Epithelial cell of proximal tubule (primary cell): ENCODE measurements around the gene SLAMF9. TPM values are rescaled to one million over a fixed set of nuclear protein-coding genes. Genes with fewer than 3 reads are reported as not detected.
"Not testable (repeated sequence)": the region's sequence is repeated elsewhere in the genome, so short reads cannot be mapped to it uniquely, and the experiment has no call there.

ENCODE experiments used
- DNase-seq: peaks from one replicate; pipeline ENCODE4 v3.0.0-alpha.2; 2011; ENCODE audit warnings: low read depth
- H3K4me3 ChIP-seq: 2 replicates; pipeline ENCODE4 v1.5.1; 2011; ENCODE audit warnings: low read depth, mild to moderate bottlenecking, low read length
- CTCF ChIP-seq: conservative IDR thresholded peaks from 2 replicates; pipeline ENCODE4 v1.5.1; 2012; ENCODE audit warnings: low read depth, mild to moderate bottlenecking, low read length
- total RNA-seq: library from RNA; depleted of rRNA; stranded (reverse); fragments of >200 nt; gene quantifications from 2 replicates; pipeline ENCODE4 v1.2.3, GENCODE V29; 2015

SLAMF9 gene
- total RNA-seq, 1 donor from 2014 or later = not detected

- no peak for TF ChIP-seq CTCF
- no peak for DNase-seq
- H3K4me3 ChIP-seq = no peak overlapping the region
Measured at GRCh38 chr1:159911326-159912070, 42.5 kb downstream of the SLAMF9 start.

DNA sequence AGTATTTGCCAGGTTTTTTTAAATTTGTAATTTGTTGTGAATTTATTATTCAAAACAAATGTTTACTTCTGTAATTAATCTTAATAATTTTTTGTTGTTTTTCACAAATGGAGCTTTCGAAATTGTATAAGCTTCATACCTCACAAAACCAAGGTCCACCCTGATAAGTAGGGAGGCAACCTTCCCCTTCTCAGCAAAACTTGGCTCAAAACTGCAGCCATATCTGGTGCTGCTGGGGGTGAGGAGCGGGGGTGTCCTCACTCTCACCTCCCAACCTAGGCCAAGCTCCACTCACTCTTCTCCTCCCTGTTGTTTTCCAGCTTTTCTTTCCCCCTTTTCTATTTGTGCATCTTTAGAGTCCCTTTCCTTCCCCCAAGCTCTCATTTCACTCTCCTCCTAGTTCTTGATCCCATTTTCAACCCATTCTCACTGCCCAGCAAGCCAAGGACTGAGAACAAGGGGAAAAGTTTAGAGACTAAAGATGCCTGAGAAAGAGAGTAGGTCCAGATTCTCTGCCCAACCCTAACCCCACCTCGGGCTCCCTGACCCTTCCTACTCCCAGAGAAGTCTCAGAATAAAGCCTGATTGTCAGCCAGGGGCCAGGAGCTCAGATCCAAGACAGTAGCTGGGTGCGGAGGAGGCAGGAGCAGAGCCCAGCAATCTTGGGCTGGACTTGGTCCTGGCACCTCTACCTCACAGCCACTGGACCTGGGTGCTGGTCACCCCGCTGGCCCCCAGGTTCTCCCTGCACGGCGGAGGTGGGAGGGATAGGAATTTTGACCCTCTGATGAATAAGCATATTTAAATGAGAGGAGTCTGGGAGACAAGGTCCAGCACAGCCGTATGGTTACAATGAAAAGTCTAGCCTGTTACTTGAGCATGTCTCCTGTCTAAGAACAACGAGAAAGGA, 45.8 kb downstream of the SLAMF9 start:
- no peak overlapping the region for H3K4me3 ChIP-seq
- no peak for TF ChIP-seq CTCF
- no peak for DNase-seq

GRCh38 chr1:159906960-159907359, 47.1 kb downstream of the SLAMF9 start:
- TF ChIP-seq CTCF = no peak
- no peak for DNase-seq
- no peak overlapping the region for H3K4me3 ChIP-seq

DNA sequence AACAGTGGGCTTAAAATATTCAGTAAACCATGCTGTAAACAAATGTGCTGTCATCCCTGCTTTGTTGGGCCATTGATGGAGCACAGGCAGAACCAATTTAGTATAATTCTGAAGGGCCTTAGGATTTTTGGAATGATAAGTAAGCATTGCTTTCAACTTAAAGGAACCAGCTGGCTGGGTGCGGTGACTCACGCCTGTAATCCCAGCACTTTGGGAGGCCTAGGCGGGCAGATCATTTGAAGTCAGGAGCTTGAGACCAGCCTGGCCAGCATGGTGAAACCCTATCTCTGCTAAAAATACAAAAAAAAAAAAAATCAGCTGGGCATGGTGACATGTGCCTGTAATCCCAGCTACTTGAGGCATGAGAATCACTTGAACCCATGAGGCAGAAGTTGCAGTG, 50.0 kb downstream of the SLAMF9 start:
- not testable (repeated sequence) for H3K4me3 ChIP-seq, DNase-seq

DNA sequence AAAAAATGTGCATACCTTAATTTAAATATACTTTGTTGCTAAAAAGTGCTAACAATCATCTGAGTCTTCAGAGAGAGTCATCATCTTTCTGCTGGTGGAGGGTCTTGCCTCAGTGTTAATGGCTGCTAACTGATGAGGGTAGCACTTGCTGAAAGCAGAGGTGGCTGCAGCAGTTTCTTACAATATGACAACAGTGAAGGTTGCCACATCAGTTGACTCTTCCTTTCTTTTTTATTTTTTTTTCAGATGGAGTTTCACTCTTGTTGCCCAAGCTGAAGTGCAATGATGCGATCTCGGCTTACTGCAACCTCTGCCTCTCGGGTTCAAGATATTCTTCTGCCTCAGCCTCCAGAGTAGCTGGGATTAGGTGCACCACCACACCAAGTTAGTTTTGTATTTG, 51.5 kb downstream of the SLAMF9 start:
- no peak for DNase-seq
- H3K4me3 ChIP-seq = no peak overlapping the region
- no peak for TF ChIP-seq CTCF

Other genes with a start within 250 kb of the SLAMF9 start
- gene CRP, start 239.6 kb downstream of the SLAMF9 start, total RNA-seq = not detected in 2 replicates
- 54.5 and 83.5 TPM in 2 replicates for gene DUSP23, start 173.3 kb downstream of the SLAMF9 start, total RNA-seq
- not detected in 2 replicates for gene FCRL6, start 151.9 kb downstream of the SLAMF9 start, total RNA-seq
- gene SLAMF8, start 127.4 kb downstream of the SLAMF9 start, total RNA-seq = not detected in 2 replicates
- gene VSIG8, start 91.6 kb downstream of the SLAMF9 start, total RNA-seq = not detected in 2 replicates
- gene CFAP45, start 54.1 kb downstream of the SLAMF9 start, total RNA-seq = 0.46 and 0.65 TPM in 2 replicates
- 584 and 1,256 TPM in 2 replicates for gene TAGLN2, start 28.7 kb downstream of the SLAMF9 start, total RNA-seq
- gene IGSF9, start 8.6 kb downstream of the SLAMF9 start, total RNA-seq = 1.4 and 2.0 TPM in 2 replicates
- 2.2 and 2.5 TPM in 2 replicates for gene PIGM, start 77.8 kb upstream of the SLAMF9 start, total RNA-seq
- not detected in 2 replicates for gene KCNJ10, start 115.9 kb upstream of the SLAMF9 start, total RNA-seq
- gene KCNJ9, start 127.3 kb upstream of the SLAMF9 start, total RNA-seq = not detected in 2 replicates
- gene IGSF8, start 144.4 kb upstream of the SLAMF9 start, total RNA-seq = 28.4 and 33.3 TPM in 2 replicates
- gene ATP1A2, start 161.5 kb upstream of the SLAMF9 start, total RNA-seq = not detected in 2 replicates
- not detected in 2 replicates for gene ATP1A4, start 197.4 kb upstream of the SLAMF9 start, total RNA-seq
- not detected in 2 replicates for gene CASQ1, start 236.3 kb upstream of the SLAMF9 start, total RNA-seq